ENCODE data around the gene SHMT2.
A peak's percentile ranks its signal among the peaks of the same experiment; 100 is the strongest.

Gene SHMT2

DNA sequence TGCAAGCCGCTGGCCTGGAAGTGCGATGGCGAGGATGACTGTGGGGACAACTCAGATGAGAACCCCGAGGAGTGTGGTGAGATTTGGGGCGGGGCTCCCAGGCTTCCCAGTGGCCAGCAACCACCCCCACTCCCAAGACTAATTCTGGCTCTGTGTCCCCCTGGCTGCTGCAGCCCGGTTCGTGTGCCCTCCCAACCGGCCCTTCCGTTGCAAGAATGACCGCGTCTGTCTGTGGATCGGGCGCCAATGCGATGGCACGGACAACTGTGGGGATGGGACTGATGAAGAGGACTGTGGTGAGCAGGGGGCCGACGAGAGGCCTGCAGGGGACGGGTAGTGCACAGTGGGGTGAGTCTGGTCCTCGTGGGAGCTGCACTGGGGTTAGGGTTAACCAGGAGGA, 25.1 kb upstream of the SHMT2 start:
- no peak overlapping the region for H3K4me3 Mint-ChIP-seq
- H3K27me3 Mint-ChIP-seq (ENCODE audit: low read depth) = no peaks in the 10 kb centered on the region
- H3K27ac Mint-ChIP-seq = no peak overlapping the region
- no peaks in the 10 kb centered on the region for H3K36me3 Mint-ChIP-seq (ENCODE audit: low read depth)
- no peaks in the 10 kb centered on the region for H3K4me1 Mint-ChIP-seq (ENCODE audit: low read depth)
- no peaks in the 10 kb centered on the region for H3K9me3 Mint-ChIP-seq

DNA sequence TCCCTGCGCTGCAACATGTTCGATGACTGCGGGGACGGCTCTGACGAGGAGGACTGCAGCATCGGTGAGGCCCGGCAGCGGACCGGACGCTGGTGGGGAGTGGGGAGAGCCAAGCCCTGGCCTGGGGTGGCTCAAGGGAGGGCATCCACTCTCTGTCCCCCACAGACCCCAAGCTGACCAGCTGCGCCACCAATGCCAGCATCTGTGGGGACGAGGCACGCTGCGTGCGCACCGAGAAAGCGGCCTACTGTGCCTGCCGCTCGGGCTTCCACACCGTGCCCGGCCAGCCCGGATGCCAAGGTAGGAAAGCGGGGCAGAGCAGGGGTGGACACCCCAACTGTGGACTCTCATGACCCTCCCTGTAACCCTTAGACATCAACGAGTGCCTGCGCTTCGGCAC, 24.3 kb upstream of the SHMT2 start:
- Mint-ChIP-seq H3K27ac (no peak overlapping the region), H3K4me1 (ENCODE audit: low read depth) (no peaks in the 10 kb centered on the region), H3K27me3 (ENCODE audit: low read depth) (no peaks in the 10 kb centered on the region), H3K9me3 (no peaks in the 10 kb centered on the region), H3K36me3 (ENCODE audit: low read depth) (no peaks in the 10 kb centered on the region), H3K4me3 (no peak overlapping the region)

DNA sequence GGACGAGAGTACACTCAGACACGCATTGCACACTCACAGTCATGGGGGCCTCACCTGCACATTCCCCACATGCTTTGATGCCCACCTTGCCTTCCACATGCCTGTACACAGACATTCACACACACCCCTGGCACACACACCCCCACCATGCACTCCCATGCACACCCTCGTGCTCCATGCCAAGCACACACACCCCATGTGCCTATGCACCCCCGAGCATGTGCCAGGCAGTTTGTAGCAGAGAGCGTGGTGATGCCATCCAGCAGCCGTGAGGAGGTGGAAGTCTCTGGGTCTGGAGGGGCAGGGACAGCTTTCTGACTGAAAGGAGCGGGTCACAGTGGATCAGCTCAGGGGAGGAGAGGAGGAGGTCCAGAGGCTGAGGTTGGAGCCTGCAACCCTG, 23.6 kb upstream of the SHMT2 start:
- H3K36me3 Mint-ChIP-seq (ENCODE audit: low read depth) = no peaks in the 10 kb centered on the region
- no peak overlapping the region for H3K27ac Mint-ChIP-seq
- no peak overlapping the region for H3K4me3 Mint-ChIP-seq
- H3K9me3 Mint-ChIP-seq = no peaks in the 10 kb centered on the region
- H3K27me3 Mint-ChIP-seq (ENCODE audit: low read depth) = no peaks in the 10 kb centered on the region
- H3K4me1 Mint-ChIP-seq (ENCODE audit: low read depth) = no peaks in the 10 kb centered on the region

DNA sequence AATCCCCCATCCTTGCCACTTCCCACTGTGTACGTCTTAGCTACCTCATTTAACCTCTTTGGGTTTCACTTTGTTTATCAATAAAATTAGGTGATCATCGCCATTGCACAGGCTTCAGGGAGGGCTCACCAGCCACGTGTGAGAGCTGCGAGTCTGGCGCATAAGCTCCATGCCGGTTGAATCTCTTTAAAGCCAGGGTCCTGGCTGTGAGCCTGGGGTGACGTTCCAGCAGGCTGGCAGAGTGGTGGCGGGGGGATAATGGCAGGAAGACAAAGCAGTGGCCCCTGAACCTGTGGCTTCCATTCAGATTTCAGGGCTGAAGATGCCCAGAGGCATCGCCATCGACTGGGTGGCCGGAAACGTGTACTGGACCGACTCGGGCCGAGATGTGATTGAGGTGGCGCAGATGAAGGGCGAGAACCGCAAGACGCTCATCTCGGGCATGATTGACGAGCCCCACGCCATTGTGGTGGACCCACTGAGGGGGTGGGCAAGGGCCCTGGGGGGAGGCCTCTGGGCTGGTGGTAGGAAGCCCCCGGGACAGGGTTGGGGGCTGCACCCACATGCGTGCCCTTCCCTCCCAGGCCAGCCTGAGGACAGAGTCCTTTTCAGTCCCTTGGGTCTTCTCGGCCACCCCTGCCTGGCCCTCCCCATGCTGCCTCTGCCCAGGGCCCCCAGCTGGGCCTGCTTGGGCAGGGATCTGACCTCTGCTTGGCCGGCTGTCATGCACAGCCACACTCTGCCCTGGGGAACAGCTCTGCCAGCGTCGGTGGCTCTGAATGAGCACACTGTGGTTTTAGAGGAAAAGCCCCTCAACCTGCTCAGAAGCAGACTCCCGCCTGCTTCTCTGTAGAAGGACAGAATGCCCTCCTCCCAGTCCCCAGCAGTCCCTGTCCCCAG, 21.5 kb upstream of the SHMT2 start:
- H3K36me3 Mint-ChIP-seq (ENCODE audit: low read depth) = no peaks in the 10 kb centered on the region
- H3K4me1 Mint-ChIP-seq (ENCODE audit: low read depth) = no peaks in the 10 kb centered on the region
- no peaks in the 10 kb centered on the region for H3K9me3 Mint-ChIP-seq
- H3K4me3 Mint-ChIP-seq = no peak overlapping the region
- H3K27ac Mint-ChIP-seq = no peak overlapping the region
- H3K27me3 Mint-ChIP-seq (ENCODE audit: low read depth) = no peaks in the 10 kb centered on the region

DNA sequence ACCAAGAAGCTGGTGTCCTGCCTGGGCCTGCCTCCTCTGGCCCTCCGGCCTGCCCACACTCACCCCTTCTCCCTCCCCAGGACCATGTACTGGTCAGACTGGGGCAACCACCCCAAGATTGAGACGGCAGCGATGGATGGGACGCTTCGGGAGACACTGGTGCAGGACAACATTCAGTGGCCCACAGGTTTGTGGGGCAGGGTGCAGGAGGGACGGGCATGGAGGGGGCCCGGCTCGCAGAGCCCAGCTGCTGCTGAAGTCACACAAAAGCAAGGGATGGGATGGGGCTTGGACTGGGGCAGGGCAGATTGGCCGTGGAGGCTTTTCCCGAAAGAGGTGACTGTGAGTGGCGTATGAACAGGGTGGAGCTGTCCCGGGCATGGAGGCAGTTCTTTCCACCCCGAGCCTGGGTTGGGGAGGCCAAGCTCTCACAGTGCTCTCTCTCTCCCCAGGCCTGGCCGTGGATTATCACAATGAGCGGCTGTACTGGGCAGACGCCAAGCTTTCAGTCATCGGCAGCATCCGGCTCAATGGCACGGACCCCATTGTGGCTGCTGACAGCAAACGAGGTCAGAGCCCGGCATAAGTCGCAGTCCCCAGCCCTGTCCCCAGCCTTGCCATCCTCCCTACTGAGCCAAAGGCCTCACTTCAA, 20.8 kb upstream of the SHMT2 start:
- H3K9me3 Mint-ChIP-seq = no peaks in the 10 kb centered on the region
- H3K27me3 Mint-ChIP-seq (ENCODE audit: low read depth) = peaks cover 6% of the 10 kb centered on the region
- H3K36me3 Mint-ChIP-seq (ENCODE audit: low read depth) = no peaks in the 10 kb centered on the region
- no peak overlapping the region for H3K27ac Mint-ChIP-seq
- peaks cover 6% of the 10 kb centered on the region for H3K4me1 Mint-ChIP-seq (ENCODE audit: low read depth)
- no peak overlapping the region for H3K4me3 Mint-ChIP-seq

DNA sequence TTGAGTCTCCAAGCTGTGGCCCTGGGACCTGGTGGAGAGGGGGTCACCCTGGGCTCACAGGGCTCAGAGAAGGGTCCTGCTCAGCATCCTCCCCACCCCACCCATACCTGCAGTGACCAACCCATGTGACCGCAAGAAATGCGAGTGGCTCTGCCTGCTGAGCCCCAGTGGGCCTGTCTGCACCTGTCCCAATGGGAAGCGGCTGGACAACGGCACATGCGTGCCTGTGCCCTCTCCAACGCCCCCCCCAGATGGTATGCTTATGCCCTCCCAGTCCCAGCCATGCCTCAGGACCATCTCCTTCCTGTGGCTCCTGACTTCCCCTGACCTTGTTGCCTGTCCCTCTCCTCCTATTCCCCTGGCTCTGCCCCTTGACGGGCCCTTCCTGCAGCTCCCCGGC, 19.6 kb upstream of the SHMT2 start:
- H3K9me3 Mint-ChIP-seq = no peaks in the 10 kb centered on the region
- H3K27me3 Mint-ChIP-seq (ENCODE audit: low read depth) = peaks cover 18% of the 10 kb centered on the region
- no peaks in the 10 kb centered on the region for H3K36me3 Mint-ChIP-seq (ENCODE audit: low read depth)
- peaks cover 15% of the 10 kb centered on the region for H3K4me1 Mint-ChIP-seq (ENCODE audit: low read depth)
- no peak overlapping the region for H3K27ac Mint-ChIP-seq
- H3K4me3 Mint-ChIP-seq = no peak overlapping the region

DNA sequence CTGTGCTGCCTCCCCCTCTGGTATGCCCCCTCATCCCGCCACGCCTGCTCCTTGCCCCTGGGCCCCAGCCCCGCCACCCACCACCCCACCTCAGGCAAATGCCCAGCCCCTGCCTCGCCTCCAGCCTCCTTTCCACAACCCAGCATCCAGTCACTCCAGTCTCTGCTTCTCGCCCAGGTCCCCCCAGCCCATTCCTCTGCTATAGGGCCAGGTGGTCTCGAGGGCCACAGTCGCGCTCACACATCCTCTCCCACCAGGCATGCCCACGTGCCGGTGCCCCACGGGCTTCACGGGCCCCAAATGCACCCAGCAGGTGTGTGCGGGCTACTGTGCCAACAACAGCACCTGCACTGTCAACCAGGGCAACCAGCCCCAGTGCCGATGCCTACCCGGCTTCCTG, 19.1 kb upstream of the SHMT2 start:
- no peak overlapping the region for H3K4me3 Mint-ChIP-seq
- no peaks in the 10 kb centered on the region for H3K9me3 Mint-ChIP-seq
- H3K4me1 Mint-ChIP-seq (ENCODE audit: low read depth) = peaks cover 18% of the 10 kb centered on the region
- H3K27me3 Mint-ChIP-seq (ENCODE audit: low read depth) = peaks cover 23% of the 10 kb centered on the region
- no peak overlapping the region for H3K27ac Mint-ChIP-seq
- no peaks in the 10 kb centered on the region for H3K36me3 Mint-ChIP-seq (ENCODE audit: low read depth)

DNA sequence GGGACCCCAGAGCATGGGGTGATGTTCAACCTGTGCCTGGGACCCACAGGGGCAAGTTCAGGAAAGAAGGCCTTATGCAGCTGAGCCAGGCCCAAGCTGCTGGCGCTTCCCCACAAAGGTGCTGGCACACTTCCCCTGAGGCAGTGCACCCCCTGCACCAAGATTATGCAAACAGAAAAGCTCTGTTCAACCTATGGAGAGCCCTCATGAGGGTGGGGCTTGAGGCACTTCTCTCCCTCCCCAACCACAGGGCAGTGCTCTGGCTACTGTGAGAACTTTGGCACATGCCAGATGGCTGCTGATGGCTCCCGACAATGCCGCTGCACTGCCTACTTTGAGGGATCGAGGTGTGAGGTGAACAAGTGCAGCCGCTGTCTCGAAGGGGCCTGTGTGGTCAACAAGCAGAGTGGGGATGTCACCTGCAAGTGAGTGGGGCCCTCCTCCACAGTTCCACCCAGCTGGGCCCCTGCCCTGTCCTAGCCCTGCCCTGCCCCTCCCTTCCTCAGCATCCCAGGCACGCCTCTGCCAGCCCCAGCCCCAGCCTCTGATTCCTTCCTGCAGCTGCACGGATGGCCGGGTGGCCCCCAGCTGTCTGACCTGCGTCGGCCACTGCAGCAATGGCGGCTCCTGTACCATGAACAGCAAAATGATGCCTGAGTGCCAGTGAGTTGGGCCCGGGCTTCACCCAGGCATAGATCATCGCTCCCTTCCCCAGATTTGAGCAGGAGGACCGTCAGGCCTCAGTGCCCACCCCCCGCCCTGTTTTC, 18.4 kb upstream of the SHMT2 start:
- Mint-ChIP-seq H3K27me3 (ENCODE audit: low read depth) (peaks cover 30% of the 10 kb centered on the region), H3K36me3 (ENCODE audit: low read depth) (no peaks in the 10 kb centered on the region), H3K27ac (no peak overlapping the region), H3K9me3 (no peaks in the 10 kb centered on the region), H3K4me1 (ENCODE audit: low read depth) (peaks cover 23% of the 10 kb centered on the region), H3K4me3 (no peak overlapping the region)

DNA sequence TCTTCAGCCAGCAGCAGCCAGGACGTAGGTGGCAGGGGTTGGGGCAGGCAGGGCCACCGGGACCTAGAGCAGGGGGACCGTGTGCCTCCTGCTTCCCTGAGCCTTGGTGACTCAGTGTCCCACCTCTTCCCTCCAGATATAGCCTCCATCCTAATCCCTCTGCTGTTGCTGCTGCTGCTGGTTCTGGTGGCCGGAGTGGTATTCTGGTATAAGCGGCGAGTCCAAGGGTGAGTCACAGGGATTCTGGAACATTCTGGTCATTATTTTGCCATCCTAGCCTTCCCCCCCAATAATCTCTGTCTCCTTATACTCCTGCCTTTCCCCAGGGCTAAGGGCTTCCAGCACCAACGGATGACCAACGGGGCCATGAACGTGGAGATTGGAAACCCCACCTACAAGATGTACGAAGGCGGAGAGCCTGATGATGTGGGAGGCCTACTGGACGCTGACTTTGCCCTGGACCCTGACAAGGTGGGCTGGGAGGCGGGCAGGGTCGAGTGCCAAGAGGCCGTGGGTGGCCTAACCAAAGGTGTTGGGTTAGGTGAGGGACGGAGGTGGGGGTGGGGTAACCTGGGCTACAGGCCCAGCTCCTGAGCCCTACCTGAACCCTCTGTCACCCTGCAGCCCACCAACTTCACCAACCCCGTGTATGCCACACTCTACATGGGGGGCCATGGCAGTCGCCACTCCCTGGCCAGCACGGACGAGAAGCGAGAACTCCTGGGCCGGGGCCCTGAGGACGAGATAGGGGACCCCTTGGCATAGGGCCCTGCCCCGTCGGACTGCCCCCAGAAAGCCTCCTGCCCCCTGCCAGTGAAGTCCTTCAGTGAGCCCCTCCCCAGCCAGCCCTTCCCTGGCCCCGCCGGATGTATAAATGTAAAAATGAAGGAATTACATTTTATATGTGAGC, 17.5 kb upstream of the SHMT2 start:
- H3K27ac Mint-ChIP-seq = no peak overlapping the region
- H3K4me3 Mint-ChIP-seq = no peak overlapping the region
- no peaks in the 10 kb centered on the region for H3K9me3 Mint-ChIP-seq
- peaks cover 23% of the 10 kb centered on the region for H3K4me1 Mint-ChIP-seq (ENCODE audit: low read depth)
- H3K27me3 Mint-ChIP-seq (ENCODE audit: low read depth) = peaks cover 30% of the 10 kb centered on the region
- no peaks in the 10 kb centered on the region for H3K36me3 Mint-ChIP-seq (ENCODE audit: low read depth)

DNA sequence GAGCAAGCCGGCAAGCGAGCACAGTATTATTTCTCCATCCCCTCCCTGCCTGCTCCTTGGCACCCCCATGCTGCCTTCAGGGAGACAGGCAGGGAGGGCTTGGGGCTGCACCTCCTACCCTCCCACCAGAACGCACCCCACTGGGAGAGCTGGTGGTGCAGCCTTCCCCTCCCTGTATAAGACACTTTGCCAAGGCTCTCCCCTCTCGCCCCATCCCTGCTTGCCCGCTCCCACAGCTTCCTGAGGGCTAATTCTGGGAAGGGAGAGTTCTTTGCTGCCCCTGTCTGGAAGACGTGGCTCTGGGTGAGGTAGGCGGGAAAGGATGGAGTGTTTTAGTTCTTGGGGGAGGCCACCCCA, 16.8 kb upstream of the SHMT2 start:
- H3K9me3 Mint-ChIP-seq = no peaks in the 10 kb centered on the region
- H3K27ac Mint-ChIP-seq = no peak overlapping the region
- H3K27me3 Mint-ChIP-seq (ENCODE audit: low read depth) = peaks cover 36% of the 10 kb centered on the region
- H3K4me1 Mint-ChIP-seq (ENCODE audit: low read depth) = peaks cover 27% of the 10 kb centered on the region
- no peak overlapping the region for H3K4me3 Mint-ChIP-seq
- H3K36me3 Mint-ChIP-seq (ENCODE audit: low read depth) = no peaks in the 10 kb centered on the region

DNA sequence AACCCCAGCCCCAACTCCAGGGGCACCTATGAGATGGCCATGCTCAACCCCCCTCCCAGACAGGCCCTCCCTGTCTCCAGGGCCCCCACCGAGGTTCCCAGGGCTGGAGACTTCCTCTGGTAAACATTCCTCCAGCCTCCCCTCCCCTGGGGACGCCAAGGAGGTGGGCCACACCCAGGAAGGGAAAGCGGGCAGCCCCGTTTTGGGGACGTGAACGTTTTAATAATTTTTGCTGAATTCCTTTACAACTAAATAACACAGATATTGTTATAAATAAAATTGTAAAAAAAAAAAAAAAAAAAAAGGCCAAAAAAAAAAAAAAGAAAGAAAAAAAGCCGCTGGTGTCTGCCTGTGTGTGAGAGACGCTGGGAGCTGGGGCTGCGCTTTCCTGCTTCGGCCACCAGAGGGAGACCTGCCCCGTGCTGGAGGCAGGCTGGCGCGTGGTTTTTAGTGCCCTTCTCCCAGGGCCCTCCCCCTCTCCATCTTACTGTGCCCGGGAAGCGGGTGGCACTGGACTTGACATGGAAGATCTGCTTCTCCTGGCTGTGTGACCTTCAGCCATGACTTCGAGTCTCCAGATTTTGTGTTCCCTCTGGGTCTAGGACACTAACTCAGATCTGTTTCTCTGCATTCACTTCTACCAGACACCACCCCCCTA, 16.3 kb upstream of the SHMT2 start:
- peak overlapping the region; percentile 13 for H3K4me3 Mint-ChIP-seq
- H3K36me3 Mint-ChIP-seq (ENCODE audit: low read depth) = no peaks in the 10 kb centered on the region
- peaks cover 27% of the 10 kb centered on the region for H3K4me1 Mint-ChIP-seq (ENCODE audit: low read depth)
- H3K27ac Mint-ChIP-seq = peak overlapping the region; percentile 43
- peaks cover 41% of the 10 kb centered on the region for H3K27me3 Mint-ChIP-seq (ENCODE audit: low read depth)
- H3K9me3 Mint-ChIP-seq = no peaks in the 10 kb centered on the region

DNA sequence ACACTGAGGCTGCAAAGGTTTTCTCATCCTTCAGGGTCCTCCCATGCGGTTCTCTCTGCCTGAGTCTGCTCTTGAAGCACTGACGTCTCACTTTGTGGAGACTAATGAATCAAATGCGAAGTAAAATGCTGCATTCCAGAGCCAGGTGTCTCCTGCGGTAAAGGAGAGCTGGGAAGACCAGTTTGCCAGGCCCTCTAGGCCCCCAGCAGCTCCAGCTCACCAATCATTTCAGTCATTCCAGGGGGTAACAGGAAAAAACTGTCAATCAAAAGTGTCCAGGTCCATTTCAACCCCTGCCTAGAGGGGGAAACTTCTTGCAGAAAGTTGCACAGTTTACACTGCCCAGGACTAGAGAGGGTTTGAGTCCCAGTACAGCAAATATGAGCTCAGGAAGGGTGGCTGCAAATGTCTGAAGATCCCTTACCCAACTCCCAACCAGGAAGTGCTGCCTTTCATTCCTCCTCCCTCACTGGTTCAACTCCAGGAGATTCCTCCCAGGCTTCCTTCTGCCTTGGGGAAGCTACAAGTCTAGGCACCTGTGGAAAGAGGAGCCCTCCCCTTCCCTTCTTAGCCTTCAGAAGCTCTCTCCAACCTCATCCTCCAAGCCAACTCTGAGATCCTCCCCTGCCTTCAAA, 15.6 kb upstream of the SHMT2 start:
- Mint-ChIP-seq H3K27ac (peak overlapping the region; percentile 5), H3K4me3 (no peak overlapping the region), H3K4me1 (ENCODE audit: low read depth) (peaks cover 27% of the 10 kb centered on the region), H3K36me3 (ENCODE audit: low read depth) (no peaks in the 10 kb centered on the region), H3K9me3 (no peaks in the 10 kb centered on the region), H3K27me3 (ENCODE audit: low read depth) (peaks cover 48% of the 10 kb centered on the region)

DNA sequence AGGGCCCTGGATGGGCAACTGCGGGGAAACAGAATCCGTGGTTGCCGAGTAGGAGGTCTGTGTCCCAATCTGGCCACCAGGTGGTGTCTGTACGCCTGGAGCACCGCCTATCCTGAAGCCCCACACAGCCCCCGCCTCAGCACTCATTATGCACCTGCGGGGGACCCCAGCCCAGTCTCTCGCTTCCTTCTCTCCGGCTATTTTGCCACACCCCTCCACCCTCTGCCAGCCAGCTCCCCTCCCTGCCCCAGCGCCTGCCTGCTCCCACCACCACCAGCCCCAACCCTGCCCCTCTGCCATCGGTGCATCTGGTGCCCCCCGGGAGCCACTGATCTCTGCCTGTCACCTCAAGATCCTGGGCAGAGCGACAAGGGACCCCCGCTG, 15.1 kb upstream of the SHMT2 start:
- H3K27me3 Mint-ChIP-seq (ENCODE audit: low read depth) = peaks cover 53% of the 10 kb centered on the region
- H3K27ac Mint-ChIP-seq = peak overlapping the region; percentile 5
- H3K4me1 Mint-ChIP-seq (ENCODE audit: low read depth) = peaks cover 27% of the 10 kb centered on the region
- no peaks in the 10 kb centered on the region for H3K9me3 Mint-ChIP-seq
- peak overlapping the region; percentile 42 for H3K4me3 Mint-ChIP-seq
- H3K36me3 Mint-ChIP-seq (ENCODE audit: low read depth) = no peaks in the 10 kb centered on the region
